Measurements from ENCODE around the gene KRTAP5-2. TPM values are rescaled to one million over a fixed set of nuclear protein-coding genes. Genes with fewer than 3 reads are reported as not detected.
A peak's percentile ranks its signal among the peaks of the same experiment; 100 is the strongest.

The KRTAP5-2 gene
- total RNA-seq, 1 donor from 2014 or later, result not detected

DNA sequence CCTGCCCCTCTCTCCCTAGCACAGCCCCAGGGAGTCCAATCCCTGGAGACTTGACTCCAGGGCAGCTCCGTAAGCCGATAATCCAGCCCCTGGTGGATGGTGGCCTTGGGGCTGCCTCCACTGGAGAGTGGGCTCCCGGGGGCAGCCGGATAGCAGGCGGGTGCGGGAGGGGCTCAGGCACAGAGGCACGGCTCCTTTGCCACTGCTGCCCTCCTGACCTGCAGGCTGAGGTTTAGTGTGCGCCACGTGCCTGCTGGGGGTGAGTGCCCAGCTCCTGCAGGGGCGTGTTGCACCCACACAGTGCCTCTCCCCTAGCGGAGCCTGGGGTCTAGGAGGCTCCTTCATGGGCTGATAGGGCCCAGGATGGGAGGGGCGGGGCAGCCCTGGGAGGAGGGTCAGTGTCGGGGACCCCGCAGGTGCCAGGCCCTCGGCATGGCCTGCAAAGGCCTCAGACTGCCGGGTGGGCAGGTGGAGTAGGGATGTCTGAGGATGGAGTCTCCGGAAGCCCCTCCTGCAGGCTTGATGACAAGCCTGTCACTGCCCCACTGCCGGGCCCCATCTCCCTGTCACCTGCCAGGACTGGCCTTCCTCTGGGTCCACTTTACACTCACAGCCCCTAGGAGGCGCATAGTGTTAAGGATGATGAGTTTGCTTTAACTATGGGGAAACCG lies 31.6 kb downstream of the KRTAP5-2 start:
- no peak overlapping the region for H3K4me3 ChIP-seq (ENCODE audit: low read depth, low read length)
- TF ChIP-seq, protein P1, sequence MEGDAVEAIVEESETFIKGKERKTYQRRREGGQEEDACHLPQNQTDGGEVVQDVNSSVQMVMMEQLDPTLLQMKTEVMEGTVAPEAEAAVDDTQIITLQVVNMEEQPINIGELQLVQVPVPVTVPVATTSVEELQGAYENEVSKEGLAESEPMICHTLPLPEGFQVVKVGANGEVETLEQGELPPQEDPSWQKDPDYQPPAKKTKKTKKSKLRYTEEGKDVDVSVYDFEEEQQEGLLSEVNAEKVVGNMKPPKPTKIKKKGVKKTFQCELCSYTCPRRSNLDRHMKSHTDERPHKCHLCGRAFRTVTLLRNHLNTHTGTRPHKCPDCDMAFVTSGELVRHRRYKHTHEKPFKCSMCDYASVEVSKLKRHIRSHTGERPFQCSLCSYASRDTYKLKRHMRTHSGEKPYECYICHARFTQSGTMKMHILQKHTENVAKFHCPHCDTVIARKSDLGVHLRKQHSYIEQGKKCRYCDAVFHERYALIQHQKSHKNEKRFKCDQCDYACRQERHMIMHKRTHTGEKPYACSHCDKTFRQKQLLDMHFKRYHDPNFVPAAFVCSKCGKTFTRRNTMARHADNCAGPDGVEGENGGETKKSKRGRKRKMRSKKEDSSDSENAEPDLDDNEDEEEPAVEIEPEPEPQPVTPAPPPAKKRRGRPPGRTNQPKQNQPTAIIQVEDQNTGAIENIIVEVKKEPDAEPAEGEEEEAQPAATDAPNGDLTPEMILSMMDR (IDR thresholded peaks at IDR 0.05; ENCODE audit: insufficient read depth, low read length, poor library complexity, severe bottlenecking), result peak; percentile 1
- no peaks in the 10 kb centered on the region for H3K36me3 ChIP-seq (ENCODE audit: control insufficient read depth, insufficient read depth, low read length)
- no peak for DNase-seq (ENCODE audit: low read depth)
- no peaks in the 10 kb centered on the region for H3K27me3 ChIP-seq (ENCODE audit: control insufficient read depth, insufficient read depth, low read length)

DNA sequence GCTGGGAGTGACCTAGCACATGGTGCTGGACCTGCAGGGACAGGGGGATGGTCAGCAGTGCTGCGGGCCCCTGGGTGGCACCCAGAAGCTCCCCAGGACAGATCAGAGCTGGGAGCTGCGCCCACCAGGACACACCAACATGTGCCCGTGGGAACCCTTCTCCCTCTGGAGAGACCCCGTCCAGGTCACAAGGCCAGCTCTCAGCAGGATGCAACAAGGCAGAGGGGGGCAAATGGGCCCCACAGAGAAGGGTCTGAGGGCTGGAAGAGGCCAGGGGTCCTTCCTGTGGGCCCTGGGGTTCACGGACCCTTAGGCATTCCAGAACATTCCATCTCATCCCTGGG lies 32.2 kb downstream of the KRTAP5-2 start:
- no peaks in the 10 kb centered on the region for H3K27me3 ChIP-seq (ENCODE audit: control insufficient read depth, insufficient read depth, low read length)
- TF ChIP-seq, protein P1 (IDR thresholded peaks at IDR 0.05; ENCODE audit: insufficient read depth, low read length, poor library complexity, severe bottlenecking), result no peak
- no peak overlapping the region for H3K4me3 ChIP-seq (ENCODE audit: low read depth, low read length)
- no peak for DNase-seq (ENCODE audit: low read depth)
- H3K36me3 ChIP-seq (ENCODE audit: control insufficient read depth, insufficient read depth, low read length), result no peaks in the 10 kb centered on the region

DNA sequence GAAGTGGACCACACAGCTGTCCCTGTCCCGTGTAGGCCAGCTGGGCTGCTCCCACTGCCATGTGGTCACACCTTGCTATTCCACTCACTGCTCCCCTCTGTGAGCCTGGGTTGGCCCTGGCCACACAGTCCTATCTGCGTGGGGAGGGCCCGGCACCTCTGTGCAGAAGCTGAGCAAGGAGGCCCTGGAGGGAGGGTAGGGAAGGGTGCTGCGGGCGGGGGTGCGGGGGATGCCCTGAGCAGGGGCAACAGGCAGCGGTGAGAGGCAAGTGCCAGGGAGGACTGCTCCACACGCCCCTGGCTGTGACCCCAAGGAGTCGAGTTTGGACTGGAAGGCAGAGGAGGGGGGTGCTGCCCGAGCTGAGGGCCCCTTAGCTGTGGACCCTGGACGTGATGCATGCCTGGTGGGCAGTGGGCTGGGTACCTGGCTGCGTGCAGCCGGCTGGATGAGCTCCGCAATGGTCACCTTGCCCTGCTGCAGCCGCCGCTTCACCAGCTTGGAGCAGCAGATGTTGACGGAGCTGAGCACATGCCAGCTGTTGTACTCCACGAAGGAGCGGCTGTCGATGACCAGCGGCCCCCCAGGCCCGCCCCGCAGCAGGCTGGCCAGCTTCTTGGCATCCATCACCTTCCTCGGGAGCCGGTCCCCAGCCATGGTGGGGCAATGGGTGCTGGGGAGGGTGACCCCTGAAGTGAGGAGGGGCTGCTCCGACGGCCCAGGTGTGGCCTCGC lies 32.8 kb downstream of the KRTAP5-2 start:
- Histone ChIP-seq H3K36me3 (ENCODE audit: control insufficient read depth, insufficient read depth, low read length) (peaks cover 1% of the 10 kb centered on the region), H3K27me3 (ENCODE audit: control insufficient read depth, insufficient read depth, low read length) (no peaks in the 10 kb centered on the region), H3K4me3 (ENCODE audit: low read depth, low read length) (no peak overlapping the region)
- TF ChIP-seq, protein P1 (IDR thresholded peaks at IDR 0.05; ENCODE audit: insufficient read depth, low read length, poor library complexity, severe bottlenecking), result no peak
- DNase-seq (ENCODE audit: low read depth), result no peak

DNA sequence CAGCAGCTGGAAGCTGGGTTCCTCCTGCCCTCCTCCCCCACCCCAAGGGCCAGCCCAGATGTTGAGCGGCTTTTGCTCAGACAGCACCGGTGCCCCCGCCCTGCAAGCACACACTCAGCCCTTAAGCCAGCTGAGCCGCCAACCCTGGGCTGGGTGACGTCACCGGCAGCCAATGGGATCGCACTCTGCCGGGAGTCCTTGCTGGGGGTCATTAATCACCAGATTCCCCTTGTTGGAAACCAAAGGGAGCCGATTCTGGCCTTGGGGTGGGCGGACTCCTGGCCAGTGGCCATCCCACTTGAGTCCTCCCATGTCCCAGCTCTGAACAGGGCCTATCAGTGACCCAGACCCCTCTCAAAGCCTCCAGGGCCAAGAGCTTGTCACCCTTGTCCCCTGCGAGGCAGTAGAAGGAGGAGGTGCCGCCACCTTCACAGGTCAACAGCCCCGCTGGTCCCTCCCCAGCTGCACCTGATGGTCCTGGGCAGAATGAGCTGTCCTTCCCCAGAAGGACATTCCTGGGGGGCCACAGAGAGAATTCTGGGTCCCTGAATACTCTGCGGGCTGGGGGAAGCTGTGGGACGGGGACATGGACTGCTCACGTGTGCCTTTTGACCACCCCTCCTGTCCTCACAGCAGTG lies 33.4 kb downstream of the KRTAP5-2 start:
- TF ChIP-seq, protein P1 (IDR thresholded peaks at IDR 0.05; ENCODE audit: insufficient read depth, low read length, poor library complexity, severe bottlenecking), result no peak
- Histone ChIP-seq H3K4me3 (ENCODE audit: low read depth, low read length) (no peak overlapping the region), H3K36me3 (ENCODE audit: control insufficient read depth, insufficient read depth, low read length) (peaks cover 1% of the 10 kb centered on the region), H3K27me3 (ENCODE audit: control insufficient read depth, insufficient read depth, low read length) (no peaks in the 10 kb centered on the region)
- peak; percentile 81 for DNase-seq (ENCODE audit: low read depth)

DNA sequence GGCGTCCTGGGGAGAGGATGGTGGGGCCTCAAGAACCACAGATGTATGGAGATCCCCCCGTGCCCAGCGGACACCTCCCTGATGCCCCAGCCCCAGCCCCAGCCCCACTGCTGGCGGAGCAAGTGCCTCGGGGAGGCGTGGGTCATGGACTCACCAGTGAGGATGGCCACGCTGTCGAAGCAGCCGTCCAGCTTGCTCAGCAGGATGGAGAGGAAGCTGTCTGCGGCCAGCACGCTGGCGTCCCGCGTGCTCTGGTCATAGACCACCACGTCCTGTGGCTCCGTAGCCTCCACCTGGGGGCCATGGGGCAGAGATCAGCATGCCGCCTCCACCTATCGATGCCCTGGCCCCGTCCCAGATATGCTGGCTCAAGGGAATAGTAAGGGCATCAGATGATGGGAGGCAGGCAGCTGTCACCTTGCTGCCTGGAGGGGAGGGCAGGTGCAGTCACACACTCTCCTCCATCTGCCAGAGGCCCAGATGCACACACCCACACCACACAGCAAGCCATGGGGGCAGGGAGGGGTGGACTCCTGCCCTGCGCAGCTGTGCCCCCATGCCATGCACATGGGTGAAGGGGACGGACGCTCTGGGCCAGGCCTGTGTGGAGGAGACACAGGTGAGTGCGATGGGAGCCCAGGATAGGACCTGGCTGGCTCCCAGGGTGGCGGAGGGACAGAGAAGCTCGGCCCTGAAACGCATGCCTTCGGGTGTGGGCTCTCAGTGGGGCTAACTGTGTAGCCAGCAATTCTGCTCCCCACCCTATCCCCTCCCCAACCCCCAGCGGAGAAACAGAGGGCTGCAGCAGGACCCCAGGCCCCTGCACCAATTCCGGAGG lies 34.2 kb downstream of the KRTAP5-2 start:
- Histone ChIP-seq H3K27me3 (ENCODE audit: control insufficient read depth, insufficient read depth, low read length) (no peaks in the 10 kb centered on the region), H3K36me3 (ENCODE audit: control insufficient read depth, insufficient read depth, low read length) (peaks cover 1% of the 10 kb centered on the region), H3K4me3 (ENCODE audit: low read depth, low read length) (no peak overlapping the region)
- DNase-seq (ENCODE audit: low read depth), result no peak
- TF ChIP-seq, protein P1 (IDR thresholded peaks at IDR 0.05; ENCODE audit: insufficient read depth, low read length, poor library complexity, severe bottlenecking), result no peak

All from kidney epithelial cell (primary cell).